Left forelimb (tissue), 1 donor: Measurements from ENCODE around the gene NNAT.
"Not testable (repeated sequence)": the region's sequence is repeated elsewhere in the genome, so short reads cannot be mapped to it uniquely, and the experiment has no call there.

Experiments used
- DNase-seq: peaks from one replicate; pipeline ENCODE4 v3.0.0-alpha.2; 2018; ENCODE audit warnings: low spot score

Gene NNAT

GRCh38 chr20:37524859-37525708 is 4.0 kb downstream of the NNAT start:
- peak; percentile 31 for DNase-seq

- DNase-seq, result peak; percentile 6
Observed at GRCh38 chr20:37525810-37526209, 4.8 kb downstream of the NNAT start.

GRCh38 chr20:37526238-37526838 is 5.3 kb downstream of the NNAT start:
- DNase-seq, result peak; percentile 53

- DNase-seq, result peak; percentile 55
Observed at GRCh38 chr20:37526839-37527637, 6.0 kb downstream of the NNAT start.

GRCh38 chr20:37527638-37528445 is 6.8 kb downstream of the NNAT start, which contains the start of gene BLCAP:
BLCAP (minus strand) TSS chr20:37527876; CDS start chr20:37519174, 8,702 bp downstream.
- DNase-seq, result peak; percentile 93

GRCh38 chr20:37528446-37529213 is 7.6 kb downstream of the NNAT start:
- DNase-seq, result peak; percentile 44

- DNase-seq, result peak; percentile 36
Observed at GRCh38 chr20:37529214-37529967, 8.3 kb downstream of the NNAT start.

GRCh38 chr20:37529968-37530600 is 9.0 kb downstream of the NNAT start:
- no peak for DNase-seq

GRCh38 chr20:37530696-37531095 is 9.6 kb downstream of the NNAT start:
- DNase-seq, result no peak

GRCh38 chr20:37531856-37532255 is 10.8 kb downstream of the NNAT start:
- no peak for DNase-seq

- DNase-seq, result no peak
Observed at GRCh38 chr20:37533154-37533715, 12.2 kb downstream of the NNAT start.

GRCh38 chr20:37534401-37535157 is 13.5 kb downstream of the NNAT start:
- DNase-seq, result no peak

- DNase-seq, result no peak
Observed at GRCh38 chr20:37535443-37536132, 14.5 kb downstream of the NNAT start.

GRCh38 chr20:37537505-37537904 is 16.5 kb downstream of the NNAT start:
- no peak for DNase-seq

- DNase-seq, result no peak
Observed at GRCh38 chr20:37538003-37538402, 17.0 kb downstream of the NNAT start.

GRCh38 chr20:37539424-37539823 is 18.4 kb downstream of the NNAT start:
- DNase-seq, result no peak

GRCh38 chr20:37540001-37540400 is 19.0 kb downstream of the NNAT start:
- DNase-seq, result no peak

- not testable (repeated sequence) for DNase-seq
Observed at GRCh38 chr20:37540838-37541237, 19.8 kb downstream of the NNAT start.
